HCT116 (cell line): ENCODE results near the gene SH3GL1.

Experiments
- CEBPB ChIP-seq: IDR thresholded peaks from 2 replicates; pipeline ENCODE4 v1.6.1; 2012; ENCODE audit warnings: low read depth
- CTCF ChIP-seq, 3 experiments: fragments of 200-600 bp in 1 of 3; sonication (generic) in 1 of 3; IDR thresholded peaks in 2 of 3; conservative IDR thresholded peaks in 1 of 3; 2 replicates each; pipeline ENCODE4 v1.5.1; 2012 to 2017; ENCODE audit warnings: low read depth in 2 of 3, low read length in 2 of 3, antibody characterized with exemption in 1 of 3, borderline replicate concordance in 1 of 3, control low read depth in 1 of 3, mild to moderate bottlenecking in 1 of 3, mixed read lengths in 1 of 3, mixed run types in 1 of 3, moderate library complexity in 1 of 3; ENCODE audit not compliant: insufficient read depth in 1 of 3
- EGR1 ChIP-seq: IDR thresholded peaks from 2 replicates; pipeline ENCODE4 v1.6.1; 2012; ENCODE audit warnings: low read depth
- ELF1 ChIP-seq: IDR thresholded peaks from 2 replicates; pipeline ENCODE4 v1.6.1; 2012; ENCODE audit warnings: low read depth, borderline replicate concordance
- EZH2 ChIP-seq: fragments of 200-600 bp; sonication (generic); IDR thresholded peaks from 2 replicates; pipeline ENCODE4 v1.6.1; 2017; ENCODE audit warnings: antibody characterized with exemption, mixed run types

- TF ChIP-seq CTCF (IDR thresholded peaks at IDR 0.05 in 2 of 3, conservative IDR thresholded peaks at IDR 0.05 in 1 of 3; ENCODE audit: borderline replicate concordance in 1 of 3, insufficient read depth in 1 of 3, low read depth in 2 of 3, low read length in 2 of 3): no peak
- no peak for TF ChIP-seq EZH2
- TF ChIP-seq ELF1: no peak
- TF ChIP-seq CEBPB: no peak
- no peak for TF ChIP-seq EGR1
Observed at GRCh38 chr19:4343370-4344307, 56.7 kb downstream of the SH3GL1 start, which contains the start of gene MPND.
